Thyroid gland (tissue), 4 donors: ENCODE data around the gene FES.

Source experiments
- CTCF ChIP-seq, 6 experiments: fragments of 200-600 bp in 3 of 6; fragments of 450-650 bp in 3 of 6; sonication (generic) in 3 of 6; IDR thresholded peaks; one replicate each; pipeline ENCODE4 v1.5.1; 2016 to 2019; ENCODE audit warnings: antibody characterized with exemption in 6 of 6, mild to moderate bottlenecking in 2 of 6, inconsistent platforms in 1 of 6, moderate library complexity in 1 of 6
- POLR2A ChIP-seq, 2 donors: fragments of 450-650 bp; IDR thresholded peaks; one replicate each; pipeline ENCODE4 v1.6.1; 2017; ENCODE audit warnings: antibody characterized with exemption in 2 of 2, mild to moderate bottlenecking in 2 of 2, moderate library complexity in 1 of 2

- TF ChIP-seq CTCF (IDR thresholded peaks at IDR 0.05) (no peak), POLR2A (IDR thresholded peaks at IDR 0.05) (peak in 1 of 2 donors; percentile 46)
Observed at GRCh38 chr15:90902840-90903732, 18.8 kb downstream of the FES start, which contains the start of gene MAN2A2.
